Measurements from ENCODE around the gene KCNQ1. TPM values are rescaled to one million over a fixed set of nuclear protein-coding genes. Genes with fewer than 3 reads are reported as not detected.
A peak's percentile ranks its signal among the peaks of the same experiment; 100 is the strongest.

The KCNQ1 gene, protein sequence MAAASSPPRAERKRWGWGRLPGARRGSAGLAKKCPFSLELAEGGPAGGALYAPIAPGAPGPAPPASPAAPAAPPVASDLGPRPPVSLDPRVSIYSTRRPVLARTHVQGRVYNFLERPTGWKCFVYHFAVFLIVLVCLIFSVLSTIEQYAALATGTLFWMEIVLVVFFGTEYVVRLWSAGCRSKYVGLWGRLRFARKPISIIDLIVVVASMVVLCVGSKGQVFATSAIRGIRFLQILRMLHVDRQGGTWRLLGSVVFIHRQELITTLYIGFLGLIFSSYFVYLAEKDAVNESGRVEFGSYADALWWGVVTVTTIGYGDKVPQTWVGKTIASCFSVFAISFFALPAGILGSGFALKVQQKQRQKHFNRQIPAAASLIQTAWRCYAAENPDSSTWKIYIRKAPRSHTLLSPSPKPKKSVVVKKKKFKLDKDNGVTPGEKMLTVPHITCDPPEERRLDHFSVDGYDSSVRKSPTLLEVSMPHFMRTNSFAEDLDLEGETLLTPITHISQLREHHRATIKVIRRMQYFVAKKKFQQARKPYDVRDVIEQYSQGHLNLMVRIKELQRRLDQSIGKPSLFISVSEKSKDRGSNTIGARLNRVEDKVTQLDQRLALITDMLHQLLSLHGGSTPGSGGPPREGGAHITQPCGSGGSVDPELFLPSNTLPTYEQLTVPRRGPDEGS
- 10 to 100 TPM; 33.5 to 39.7 TPM for total RNA-seq
- long read RNA-seq, transcript KCNQ1-202 (16 exons, 2,159 nt) = major isoform, 20 of 60 reads
- long read RNA-seq, partial matches to known transcripts = 26 of 60 reads
- long read RNA-seq, other reads (novel, unspliced or antisense) = 12 of 60 reads

DNA sequence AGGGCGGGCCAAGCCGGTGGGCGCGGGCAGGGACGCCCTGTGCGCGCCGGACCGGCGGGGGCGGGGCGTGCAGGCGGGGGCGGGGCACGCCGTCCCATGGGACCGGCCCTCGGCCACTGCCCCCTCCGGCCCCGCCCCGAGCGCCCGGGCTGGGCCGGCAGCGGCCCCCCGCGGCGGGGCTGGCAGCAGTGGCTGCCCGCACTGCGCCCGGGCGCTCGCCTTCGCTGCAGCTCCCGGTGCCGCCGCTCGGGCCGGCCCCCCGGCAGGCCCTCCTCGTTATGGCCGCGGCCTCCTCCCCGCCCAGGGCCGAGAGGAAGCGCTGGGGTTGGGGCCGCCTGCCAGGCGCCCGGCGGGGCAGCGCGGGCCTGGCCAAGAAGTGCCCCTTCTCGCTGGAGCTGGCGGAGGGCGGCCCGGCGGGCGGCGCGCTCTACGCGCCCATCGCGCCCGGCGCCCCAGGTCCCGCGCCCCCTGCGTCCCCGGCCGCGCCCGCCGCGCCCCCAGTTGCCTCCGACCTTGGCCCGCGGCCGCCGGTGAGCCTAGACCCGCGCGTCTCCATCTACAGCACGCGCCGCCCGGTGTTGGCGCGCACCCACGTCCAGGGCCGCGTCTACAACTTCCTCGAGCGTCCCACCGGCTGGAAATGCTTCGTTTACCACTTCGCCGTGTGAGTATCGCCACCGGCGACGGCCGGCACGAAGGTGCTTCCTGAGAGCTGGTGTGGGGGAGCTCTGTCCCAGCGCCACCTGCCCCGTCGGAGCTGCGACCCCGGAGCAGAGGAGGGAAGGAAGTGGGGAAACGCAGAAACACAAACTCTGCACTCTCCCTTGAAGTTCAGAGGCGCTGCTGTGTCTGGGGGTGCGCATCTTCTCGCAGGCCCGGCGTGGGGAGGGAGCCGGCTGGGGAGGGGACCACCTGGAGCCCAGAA lies at the start of gene KCNQ1:
TSS of gene KCNQ1 (plus strand) at position 188 of the 925 bp plus-strand sequence. CDS start at position 279, 91 bp downstream.
- no peak for DNase-seq
- intact Hi-C loops (cut with DNase I) = loop anchor here in 1 of 2 donors (5.0 kb wide), 1 partner anchor 72 kb away; no protein-coding TSS in a partner anchor
- ATAC-seq = peak; percentile 83 to 87

DNA sequence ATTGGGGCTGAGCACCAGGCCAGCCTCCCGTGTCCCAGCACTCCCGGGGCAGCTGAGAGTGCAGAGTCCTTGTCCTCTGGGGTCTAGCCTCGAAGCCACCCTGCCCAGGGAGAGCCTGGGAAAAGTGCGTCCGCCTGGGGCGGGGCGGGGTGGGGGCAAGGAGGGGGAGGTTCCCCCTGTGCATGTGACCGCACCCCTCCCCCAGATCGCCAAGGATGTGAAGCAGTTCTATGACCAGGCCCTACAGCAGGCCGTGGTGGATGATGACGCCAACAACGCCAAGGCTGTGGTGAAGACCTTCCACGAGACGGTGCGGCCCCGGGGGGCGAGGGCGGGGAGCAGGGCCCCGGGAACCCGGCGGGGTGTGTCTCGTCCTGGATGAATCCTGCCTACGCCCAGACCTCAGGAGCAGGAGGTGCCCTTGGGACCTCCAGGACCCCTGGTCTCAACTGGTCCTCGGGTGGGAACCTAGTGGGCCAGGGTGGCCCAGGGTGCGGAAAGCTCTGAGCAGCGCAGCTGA lies 49.5 kb upstream of the KCNQ1 start:
- intact Hi-C loops (cut with DNase I) = no loop called here
- DNase-seq (no peak), ATAC-seq (no peak)

DNA sequence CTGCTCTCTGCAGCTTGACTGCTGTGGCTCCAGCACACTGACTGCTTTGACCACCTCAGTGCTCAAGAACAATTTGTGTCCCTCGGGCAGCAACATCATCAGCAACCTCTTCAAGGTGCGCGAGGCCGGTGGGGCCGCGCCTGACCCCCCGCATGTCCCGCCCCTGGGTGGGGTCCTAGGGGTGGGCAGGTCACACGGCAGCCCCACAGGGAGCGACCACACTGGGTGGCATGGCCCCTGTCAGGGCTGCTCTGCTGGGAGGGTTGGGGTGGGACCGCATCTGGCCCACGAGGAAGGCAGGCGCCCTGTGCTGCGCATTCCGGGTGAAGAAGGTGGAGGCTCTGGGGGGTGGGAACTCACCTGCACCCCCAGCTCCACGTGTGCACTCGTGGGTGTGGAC lies 49.0 kb upstream of the KCNQ1 start:
- DNase-seq = no peak
- intact Hi-C loops (cut with DNase I) = no loop called here
- no peak for ATAC-seq

- no peak for DNase-seq
- intact Hi-C loops (cut with DNase I) = no loop called here
Observed at GRCh38 chr11:2396471-2396870, 48.3 kb upstream of the KCNQ1 start.

DNA sequence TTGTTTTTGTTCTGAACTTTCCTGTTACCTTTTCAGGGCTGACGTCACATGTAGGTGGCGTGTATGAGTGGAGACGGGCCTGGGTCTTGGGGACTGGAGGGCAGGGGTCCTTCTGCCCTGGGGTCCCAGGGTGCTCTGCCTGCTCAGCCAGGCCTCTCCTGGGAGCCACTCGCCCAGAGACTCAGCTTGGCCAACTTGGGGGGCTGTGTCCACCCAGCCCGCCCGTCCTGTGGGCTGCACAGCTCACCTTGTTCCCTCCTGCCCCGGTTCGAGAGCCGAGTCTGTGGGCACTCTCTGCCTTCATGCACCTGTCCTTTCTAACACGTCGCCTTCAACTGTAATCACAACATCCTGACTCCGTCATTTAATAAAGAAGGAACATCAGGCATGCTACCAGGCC lies 47.8 kb upstream of the KCNQ1 start:
- ATAC-seq = no peak
- intact Hi-C loops (cut with DNase I) = no loop called here
- DNase-seq = no peak

More at GRCh38 chr11:2396471-2396870, 48.3 kb upstream of the KCNQ1 start:
- ATAC-seq = no peak

- ATAC-seq = no peak
- intact Hi-C loops (cut with DNase I) = no loop called here
- no peak for DNase-seq
Observed at GRCh38 chr11:2398664-2399355, 46.0 kb upstream of the KCNQ1 start.

DNA sequence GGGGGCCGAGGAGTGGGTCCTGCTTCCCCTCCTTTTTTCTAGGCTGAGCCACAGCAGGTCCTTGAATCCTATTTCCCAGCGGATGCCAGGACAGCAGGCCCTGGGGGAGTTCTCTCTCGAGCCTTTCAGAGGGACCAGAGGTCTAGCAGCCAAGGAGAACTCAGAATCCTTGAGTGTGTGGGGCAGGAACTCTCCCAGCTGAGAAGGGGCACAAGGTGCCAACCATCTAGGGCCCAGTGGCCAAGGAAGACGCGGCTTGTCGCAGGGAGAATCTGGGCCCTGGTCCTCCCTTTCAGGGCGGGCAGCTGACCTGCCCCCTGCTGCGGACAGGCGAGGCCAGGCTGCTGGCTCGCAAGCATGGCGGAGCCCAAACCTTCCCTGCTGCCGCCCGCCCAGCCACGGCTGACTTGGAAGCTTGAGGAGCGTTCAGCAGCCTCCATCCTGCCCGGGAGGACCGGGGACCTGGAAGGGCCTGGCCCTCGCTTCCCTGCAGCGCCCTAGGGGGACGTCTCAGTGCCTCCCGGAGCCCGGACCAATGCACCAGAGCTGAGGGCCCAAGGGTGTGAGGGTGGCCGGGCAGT lies 45.2 kb upstream of the KCNQ1 start:
- intact Hi-C loops (cut with DNase I) = no loop called here
- peak in 1 of 2 donors; percentile 2 for ATAC-seq
- no peak for DNase-seq

GRCh38 chr11:2400069-2400761 lies 44.6 kb upstream of the KCNQ1 start, which contains the start of gene TSSC4:
TSSC4 (plus strand) TSS chr11:2400750; CDS start chr11:2402634, 1,884 bp downstream.
- DNase-seq (peak; percentile 100), ATAC-seq (peak; percentile 91)
- intact Hi-C loops (cut with DNase I) = no loop called here

- peak; percentile 6 to 7 for ATAC-seq
- intact Hi-C loops (cut with DNase I) = no loop called here
Observed at GRCh38 chr11:2400762-2401435, 43.9 kb upstream of the KCNQ1 start.

DNA sequence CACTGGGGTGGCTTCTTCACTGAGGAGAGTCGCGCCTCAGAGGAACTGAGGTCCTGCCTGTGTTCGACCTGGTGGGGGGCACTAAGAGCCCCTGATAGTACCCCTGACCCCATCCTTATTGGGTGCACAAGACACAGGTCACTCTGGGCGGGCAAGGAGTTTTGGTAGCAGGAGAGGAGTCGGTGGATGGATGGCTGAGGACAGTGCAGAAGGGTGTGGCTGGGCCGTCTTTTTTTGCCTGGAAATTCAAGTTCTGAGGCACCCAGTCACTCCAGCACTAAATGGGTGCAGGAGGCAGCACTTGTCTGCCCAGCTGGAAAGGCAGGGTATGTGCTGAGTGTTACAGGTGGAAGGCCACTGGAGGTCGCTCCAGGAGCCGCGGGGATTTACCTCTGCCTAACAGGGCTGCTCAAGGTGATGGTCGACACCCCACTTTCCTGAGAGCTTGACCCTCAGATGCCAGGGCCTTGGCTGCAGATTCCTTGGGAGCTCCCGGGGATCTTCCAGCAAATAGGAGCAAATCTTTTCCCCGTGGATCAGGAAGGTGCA lies 43.3 kb upstream of the KCNQ1 start:
- intact Hi-C loops (cut with DNase I) = no loop called here
- ATAC-seq (no peak), DNase-seq (no peak)

More at GRCh38 chr11:2400762-2401435, 43.9 kb upstream of the KCNQ1 start:
- no peak for DNase-seq

DNA sequence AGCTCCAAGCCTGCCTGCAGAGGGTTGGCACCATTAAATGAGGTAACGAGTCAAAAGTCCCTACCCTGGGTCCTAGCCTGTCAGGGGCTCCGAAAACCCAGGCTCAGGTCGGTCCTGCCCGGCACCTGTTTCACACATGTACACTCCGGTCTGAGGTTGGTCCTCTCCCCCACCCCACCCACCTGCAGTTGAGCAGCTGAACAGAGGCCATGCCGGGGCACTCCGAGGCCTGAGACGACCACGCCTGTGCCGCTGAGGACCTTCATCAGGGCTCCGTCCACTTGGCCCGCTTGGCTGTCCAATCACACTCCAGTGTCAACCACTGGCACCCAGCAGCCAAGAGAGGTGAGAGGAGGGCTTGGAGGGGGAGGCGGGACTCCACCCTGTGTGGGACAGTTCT lies 42.7 kb upstream of the KCNQ1 start:
- intact Hi-C loops (cut with DNase I) = no loop called here
- no peak for ATAC-seq
- no peak for DNase-seq

DNA sequence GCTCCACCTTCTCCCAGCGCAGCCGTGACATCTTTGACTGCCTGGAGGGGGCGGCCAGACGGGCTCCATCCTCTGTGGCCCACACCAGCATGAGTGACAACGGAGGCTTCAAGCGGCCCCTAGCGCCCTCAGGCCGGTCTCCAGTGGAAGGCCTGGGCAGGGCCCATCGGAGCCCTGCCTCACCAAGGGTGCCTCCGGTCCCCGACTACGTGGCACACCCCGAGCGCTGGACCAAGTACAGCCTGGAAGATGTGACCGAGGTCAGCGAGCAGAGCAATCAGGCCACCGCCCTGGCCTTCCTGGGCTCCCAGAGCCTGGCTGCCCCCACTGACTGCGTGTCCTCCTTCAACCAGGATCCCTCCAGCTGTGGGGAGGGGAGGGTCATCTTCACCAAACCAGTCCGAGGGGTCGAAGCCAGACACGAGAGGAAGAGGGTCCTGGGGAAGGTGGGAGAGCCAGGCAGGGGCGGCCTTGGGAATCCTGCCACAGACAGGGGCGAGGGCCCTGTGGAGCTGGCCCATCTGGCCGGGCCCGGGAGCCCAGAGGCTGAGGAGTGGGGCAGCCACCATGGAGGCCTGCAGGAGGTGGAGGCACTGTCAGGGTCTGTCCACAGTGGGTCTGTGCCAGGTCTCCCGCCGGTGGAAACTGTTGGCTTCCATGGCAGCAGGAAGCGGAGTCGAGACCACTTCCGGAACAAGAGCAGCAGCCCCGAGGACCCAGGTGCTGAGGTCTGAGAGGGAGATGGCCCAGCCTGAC lies 41.7 kb upstream of the KCNQ1 start:
- intact Hi-C loops (cut with DNase I) = no loop called here
- DNase-seq (no peak), ATAC-seq (no peak)

GRCh38 chr11:2404735-2405196 lies 40.0 kb upstream of the KCNQ1 start:
- DNase-seq = no peak
- intact Hi-C loops (cut with DNase I) = no loop called here
- no peak for ATAC-seq

DNA sequence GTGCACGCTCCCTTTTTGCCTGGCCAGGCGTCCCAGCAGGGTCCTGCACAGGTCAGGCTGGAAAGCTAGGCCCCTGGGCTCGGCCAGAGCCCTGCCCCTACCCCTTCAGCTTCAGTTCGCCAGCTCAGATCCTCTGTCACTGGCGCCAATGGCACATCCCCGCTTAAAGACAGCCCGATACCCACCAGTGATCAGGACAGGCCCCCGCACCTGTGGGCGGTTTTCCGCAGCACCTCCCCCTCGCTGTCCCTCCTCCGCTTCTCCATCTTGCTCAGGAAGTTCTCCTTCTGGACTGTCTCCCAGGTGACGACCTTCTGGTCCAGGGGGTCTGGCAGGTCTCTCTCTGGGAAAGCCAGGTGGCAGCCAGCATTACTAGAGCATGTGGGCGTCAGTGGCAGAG lies 38.4 kb upstream of the KCNQ1 start:
- intact Hi-C loops (cut with DNase I) = no loop called here
- DNase-seq (no peak), ATAC-seq (no peak)

DNA sequence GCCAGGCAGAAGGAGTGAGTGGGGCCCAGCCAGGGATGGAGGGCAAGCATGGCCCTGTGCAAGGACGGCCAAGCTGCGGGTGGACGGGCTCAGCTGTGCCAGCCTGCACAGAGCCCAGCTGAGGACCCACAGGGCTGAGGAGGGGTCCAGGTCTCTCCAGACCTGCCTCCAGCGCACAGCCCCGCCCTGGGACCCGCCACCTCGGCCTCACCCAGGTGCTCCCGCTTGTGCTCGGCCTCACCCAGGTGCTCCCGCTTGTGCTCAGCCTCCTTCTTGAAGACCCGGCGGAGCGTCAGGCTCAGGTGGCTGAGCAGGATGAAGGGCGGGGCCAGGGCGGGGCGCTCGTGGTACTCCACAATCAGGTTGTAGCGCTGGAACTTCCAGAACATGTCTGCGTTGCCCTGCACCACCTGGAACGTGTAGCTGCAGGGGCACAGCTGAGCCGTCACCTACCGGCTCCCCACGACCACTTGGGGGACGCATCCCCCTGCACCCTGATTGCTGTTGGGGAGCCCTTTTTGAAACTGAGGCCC lies 37.9 kb upstream of the KCNQ1 start:
- ATAC-seq = no peak
- intact Hi-C loops (cut with DNase I) = no loop called here
- no peak for DNase-seq
